NB4 (cell line): ENCODE measurements around the gene PAF1.

Experiments used
- CTCF ChIP-seq: IDR thresholded peaks from one replicate; pipeline ENCODE4 v1.5.1; 2012; ENCODE audit warnings: low read depth, low read length
- MYC ChIP-seq: IDR thresholded peaks from 2 replicates; pipeline ENCODE4 v1.6.1; 2011; ENCODE audit warnings: low read depth, low read length
- POLR2A ChIP-seq: IDR thresholded peaks from 2 replicates; pipeline ENCODE4 v1.6.1; 2011; ENCODE audit warnings: mild to moderate bottlenecking; ENCODE audit not compliant: insufficient read length; ENCODE audit errors: extremely low read depth

GRCh38 chr19:39405958-39406655 is 15.2 kb upstream of the PAF1 start:
- TF ChIP-seq CTCF: no peak
- TF ChIP-seq MYC: no peak
- TF ChIP-seq POLR2A: no peak
